HG02852 (cell line): ENCODE results near the gene COL17A1.

ENCODE experiments used
- ATAC-seq: cut with Tn5 transposase; IDR thresholded peaks from one replicate; pipeline ENCODE4 v1.9.1; 2021; ENCODE audit warnings: mild to moderate bottlenecking, moderate library complexity; ENCODE audit not compliant: unreplicated experiment

COL17A1 gene

DNA sequence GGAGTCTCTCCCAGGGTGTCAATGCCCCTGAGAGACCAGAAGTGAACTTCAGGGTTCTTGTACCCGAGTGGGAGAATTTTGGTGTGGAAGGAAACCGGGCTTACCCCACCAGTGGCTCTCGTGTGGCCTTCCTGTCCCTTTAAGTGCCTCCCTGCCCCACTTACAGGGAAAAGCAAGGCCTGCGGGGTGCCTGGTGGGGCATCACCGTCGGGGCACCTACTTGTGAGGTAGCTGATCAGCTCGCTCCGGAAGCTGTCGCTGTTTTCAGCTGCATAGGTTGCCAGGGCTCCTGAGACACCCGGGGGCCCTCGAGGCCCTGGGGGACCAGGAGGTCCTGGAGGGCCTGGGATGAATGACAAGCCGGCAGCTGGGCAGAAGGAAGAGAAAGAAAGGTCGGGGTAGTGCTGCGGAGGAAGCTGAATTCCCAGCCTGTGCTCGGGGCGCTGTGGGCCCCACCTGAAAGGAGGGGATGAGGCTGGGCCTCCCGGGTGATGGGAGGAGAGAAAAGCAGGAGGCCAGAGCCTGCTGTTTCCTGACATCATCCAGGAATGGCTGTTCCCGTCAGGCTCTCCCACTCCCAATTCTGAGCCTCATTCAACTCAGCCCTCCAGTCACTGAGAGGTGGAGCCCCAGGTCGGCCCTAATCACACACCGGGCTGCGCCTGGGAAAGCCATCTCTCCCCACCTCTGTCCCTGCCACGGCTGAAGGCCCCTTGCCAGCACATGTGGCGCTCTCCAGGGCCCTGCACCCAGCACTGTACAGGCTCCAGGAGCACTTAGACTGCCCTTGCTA lies 51.1 kb downstream of the COL17A1 start:
- ATAC-seq: no peak

DNA sequence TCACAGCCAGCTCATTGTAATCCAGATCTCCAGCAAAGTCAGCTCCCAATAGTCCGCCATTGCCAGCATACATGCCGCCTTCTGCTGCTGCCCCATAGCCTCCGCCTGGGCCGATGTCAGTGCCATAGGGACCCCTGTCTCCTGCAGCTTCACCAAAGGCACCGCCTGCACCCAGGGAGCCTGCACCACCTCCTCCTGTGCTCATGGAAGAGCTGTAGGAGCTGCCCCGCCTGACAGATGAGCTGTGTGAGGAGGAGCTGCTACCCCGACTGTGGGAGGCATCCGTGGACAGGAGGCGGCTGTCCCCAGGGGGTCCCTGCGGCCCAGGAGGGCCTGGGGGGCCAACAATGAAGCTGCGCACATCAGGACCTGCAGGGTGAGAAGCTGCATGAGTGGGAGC lies 51.7 kb downstream of the COL17A1 start:
- no peak for ATAC-seq

DNA sequence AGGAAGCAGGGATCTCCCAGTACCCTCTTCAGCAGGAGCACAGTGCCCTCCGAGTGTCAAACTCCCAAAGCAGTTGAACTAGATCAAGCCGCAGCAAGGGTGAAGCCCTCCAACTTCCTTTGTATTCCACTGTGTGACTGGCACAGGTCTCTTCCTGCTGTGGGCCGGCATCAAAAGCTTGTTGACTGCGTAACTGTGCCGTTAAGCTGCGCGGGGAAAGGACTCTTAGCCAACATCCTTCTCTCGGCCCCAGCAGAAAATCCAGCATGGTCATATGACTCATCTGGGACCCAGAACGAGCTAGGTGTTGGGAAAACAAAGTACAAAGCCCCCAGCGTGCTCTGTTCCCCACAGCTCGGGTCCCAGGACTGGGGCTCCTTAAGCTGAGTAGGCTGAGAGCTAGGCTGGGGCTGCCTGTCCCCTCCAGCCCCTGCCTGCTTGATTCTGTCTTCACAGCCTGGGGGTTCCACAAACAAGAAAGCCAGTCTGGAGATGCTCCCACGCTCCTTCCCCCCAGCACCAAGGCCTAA lies 52.2 kb downstream of the COL17A1 start:
- no peak for ATAC-seq

DNA sequence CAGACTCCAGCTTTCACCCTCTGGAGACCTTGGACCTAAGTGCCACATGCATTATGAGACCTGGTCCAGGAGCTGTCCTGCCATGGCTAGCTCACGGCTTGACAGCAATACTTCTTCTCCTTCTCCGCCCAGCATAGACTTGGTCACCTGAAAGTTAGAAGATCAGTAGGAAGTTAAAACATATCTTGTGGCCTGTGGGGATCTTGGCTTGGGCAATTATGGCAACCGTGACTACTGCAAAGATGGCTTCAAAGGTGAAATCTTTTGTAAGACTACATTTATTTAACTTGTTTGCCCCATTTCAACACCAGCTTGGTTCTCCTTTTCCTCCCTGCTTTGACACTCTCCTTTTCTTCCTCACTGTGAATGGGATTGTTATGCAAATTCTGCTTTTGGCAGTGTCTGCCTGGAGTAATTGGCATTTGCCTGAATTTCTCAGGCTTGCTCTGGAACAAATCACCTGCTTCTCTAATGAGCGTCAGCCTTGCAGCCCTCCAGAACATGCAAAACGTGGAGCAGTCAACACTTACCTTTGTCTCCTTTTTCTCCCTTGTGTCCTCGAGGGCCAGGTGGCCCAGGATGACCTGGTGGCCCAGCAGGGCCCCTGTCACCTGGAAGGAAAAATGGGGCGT lies 53.4 kb downstream of the COL17A1 start:
- ATAC-seq: no peak

DNA sequence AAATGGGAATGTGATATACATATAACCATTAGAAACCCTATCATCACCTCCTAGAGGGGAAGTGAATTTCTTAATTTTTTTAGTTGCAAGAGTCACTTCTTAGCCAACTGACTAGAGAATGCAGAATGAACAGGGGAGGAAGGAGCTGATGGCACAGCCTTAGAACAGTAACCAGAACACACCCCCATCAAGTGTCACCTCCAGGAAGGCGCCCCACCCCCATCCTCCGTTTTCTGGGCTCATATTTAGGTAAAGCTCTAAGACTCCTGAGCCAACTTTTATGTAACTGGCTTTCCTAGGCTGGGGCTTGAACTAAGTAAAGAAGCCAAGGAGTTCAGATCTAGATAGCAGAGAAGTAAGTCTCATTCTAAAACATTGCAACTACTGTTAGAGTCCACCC lies 54.0 kb downstream of the COL17A1 start:
- ATAC-seq: no peak

DNA sequence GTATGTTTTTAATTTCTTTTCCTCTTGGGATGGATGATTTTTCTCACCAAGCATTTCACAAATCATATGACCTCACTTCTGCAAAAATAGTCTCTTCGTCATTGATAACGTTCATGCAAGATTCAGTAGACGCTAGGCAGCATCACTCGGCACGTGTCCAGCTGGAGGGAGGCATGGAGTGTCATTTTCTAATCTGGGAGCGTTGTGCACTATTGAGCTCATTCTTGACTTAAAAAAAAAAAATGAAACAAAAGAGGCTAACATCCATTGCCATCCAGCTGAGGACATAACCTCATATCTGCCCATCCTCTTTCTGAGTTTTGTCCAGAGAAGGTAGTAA lies 56.2 kb downstream of the COL17A1 start:
- no peak for ATAC-seq

DNA sequence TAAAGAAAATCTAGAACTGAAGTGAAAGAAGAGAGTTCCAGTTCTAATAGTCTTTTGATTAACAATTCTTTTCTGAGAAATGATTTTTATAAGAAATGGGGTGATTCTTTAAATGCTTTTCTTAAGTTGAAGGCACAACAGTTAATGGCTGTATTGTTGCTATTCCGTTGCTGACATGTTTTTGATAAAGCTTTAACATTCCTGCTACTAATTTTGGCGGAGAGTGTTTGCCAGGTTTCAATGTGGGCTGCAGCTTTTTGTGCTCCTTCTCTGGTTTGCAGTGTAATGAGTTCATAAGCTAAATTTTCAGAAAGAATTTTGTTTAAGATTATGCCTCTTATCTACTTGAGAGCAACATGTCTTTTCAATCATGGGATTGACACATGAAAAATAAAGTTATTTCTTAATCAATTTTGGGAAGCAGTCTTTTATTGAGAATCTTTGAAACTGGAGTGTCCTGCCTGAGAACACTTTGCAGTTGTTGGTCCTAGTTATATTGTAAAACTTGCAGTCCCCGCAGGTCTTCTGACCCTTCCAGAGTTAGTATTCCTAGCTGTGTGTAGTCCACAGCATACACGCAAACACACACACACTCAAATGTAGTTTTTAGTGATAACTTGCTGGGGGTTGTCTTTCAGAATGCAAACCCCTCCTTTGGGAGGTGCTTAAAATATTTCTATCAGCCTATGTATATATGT lies 56.7 kb downstream of the COL17A1 start:
- no peak for ATAC-seq

DNA sequence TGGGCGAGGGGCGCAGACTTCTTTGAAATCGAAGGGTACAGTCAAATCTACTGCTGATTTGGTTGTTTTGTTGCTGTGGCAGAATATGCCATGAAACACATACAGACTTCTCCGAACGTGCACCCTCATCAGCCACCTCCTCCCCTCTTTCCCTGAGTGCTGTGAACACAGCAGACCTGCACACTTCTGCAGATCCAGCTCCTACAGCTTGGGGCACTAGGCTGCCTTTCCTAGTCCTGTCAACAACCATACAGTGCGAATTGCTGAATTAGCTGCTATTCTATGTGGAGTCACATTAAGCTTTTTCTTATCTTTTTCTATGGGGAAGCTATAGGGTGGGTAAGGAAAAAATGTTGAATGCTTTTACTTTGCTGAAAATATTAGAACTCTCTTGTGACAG lies 57.5 kb downstream of the COL17A1 start:
- ATAC-seq: no peak

DNA sequence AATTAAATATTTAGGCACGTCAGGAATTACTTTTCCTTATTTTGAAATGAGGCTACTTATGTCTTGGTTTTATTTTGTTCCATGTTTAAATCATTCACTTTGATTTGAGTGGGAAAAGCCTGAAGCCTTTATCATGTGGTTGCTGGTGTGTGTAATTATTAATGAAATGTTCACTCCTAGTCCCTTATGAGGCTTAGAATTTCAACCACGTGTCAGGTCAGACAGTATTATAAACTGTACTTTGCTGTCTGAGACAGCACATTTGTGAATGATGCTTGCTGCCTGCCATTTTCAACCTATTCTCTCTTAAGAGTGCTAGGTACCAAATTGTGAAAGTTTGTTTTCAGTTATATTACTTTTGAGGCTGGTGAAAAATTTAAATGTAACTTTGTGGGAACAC lies 58.9 kb downstream of the COL17A1 start:
- no peak for ATAC-seq

DNA sequence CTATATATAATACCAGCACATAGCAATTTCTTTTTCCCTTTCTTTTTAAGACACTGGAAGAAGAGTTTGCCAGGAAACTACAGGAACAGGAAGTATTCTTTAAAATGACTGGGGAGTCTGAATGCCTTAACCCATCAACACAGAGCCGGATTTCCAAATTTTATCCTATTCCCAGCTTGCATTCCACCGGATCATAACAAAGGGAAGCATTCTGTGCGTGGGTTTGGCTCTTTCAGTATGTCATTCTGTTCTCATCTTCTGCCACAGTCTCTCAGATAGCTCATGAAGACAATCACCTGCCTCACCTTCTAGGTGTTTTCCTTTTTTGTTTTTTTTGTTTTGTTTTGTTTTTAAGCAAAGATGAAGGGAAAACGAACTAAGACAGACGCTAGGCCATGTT lies 60.2 kb downstream of the COL17A1 start:
- ATAC-seq: no peak

DNA sequence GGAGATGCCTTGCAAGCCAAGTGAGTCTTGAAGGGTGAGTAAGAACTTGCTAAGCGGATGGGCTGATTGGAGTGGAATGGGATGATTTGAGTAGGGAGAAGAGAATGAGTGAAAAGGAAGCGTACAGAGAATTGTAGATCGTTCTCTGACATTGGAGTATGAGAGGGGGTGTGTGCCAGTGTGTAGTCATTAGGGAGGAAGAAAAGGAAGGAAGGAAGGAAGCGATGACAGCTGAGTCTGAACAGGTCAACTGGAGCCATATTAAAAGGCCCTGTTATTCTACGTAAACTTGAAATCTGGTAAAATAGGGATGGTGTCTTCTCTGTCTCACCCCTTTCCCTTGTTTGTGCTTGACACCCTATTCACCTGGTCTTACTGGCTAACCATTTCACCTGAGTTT lies 63.7 kb downstream of the COL17A1 start:
- ATAC-seq: no peak

DNA sequence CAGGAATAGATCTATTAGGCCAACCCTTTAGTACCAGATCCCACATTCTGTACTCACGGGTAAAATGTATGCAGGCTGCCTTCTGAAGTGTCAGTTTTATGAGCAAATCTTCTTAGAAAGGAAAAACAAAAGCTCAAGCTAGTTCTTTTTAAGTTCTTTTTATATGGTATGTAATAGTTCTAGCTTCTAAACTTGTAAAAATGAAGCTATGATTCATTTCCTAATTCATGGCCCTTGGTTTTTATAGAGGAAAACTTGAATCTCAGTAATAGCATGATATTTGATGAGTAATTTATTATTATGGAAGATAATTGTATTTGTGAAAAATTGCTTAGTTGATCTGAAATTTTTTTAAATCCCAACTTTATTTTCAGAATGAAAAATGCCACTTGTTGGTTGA lies 64.4 kb downstream of the COL17A1 start:
- ATAC-seq: no peak

DNA sequence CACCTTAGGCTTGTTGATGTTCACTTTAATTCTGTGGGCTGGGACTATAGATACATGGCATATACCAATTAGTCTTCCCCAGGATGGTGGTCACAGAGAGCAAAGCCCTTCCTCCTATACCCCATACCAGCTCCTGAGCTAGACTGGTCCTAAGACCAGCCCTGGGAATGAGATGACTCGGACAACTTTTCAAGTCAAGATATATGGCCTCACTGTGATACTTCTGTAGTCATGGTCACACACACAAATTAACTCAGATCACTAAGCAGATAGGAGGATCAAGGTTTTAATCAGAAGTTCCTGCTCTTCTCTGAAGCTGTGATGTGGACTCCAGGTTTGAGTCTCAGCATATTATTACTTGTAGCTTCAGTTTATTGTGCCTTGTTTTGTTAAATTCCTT lies 65.7 kb downstream of the COL17A1 start:
- ATAC-seq: no peak

DNA sequence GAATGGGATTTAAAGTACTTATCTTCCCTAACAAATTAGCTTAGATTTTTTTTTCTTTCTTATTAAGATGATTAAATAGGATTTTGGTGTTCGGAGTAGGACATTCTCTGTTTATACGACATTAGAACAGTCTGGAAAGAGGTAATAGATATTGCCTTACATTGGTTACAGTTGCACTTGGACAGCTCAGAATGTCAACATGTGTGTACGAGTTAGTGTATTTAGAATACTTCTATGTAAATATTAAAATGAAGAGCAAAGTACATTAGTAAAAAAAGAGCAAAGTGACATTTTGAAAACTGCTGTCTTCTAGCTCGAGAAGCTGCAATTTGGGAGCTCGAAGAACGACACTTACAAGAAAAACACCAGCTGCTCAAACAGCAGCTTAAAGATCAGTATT lies 67.2 kb downstream of the COL17A1 start:
- no peak for ATAC-seq

DNA sequence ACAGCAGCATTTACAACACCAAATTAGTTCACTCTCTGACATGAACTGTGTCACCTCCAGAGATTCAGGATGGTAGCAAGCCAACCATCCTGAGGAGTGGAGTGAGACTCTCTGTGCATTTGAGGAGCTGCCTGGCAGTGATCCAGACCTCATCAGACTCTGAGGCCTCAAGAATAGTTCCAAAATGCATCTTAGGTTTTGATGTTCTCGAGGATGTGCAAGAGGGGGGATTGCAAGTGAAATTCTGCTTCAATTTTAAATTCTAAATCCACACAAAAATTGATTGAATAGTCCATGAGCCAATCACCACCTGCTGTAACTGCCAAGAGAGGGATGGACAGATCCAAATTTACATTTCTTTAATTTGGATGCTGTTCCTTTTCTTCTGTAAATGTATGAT lies 69.0 kb downstream of the COL17A1 start:
- ATAC-seq: no peak

DNA sequence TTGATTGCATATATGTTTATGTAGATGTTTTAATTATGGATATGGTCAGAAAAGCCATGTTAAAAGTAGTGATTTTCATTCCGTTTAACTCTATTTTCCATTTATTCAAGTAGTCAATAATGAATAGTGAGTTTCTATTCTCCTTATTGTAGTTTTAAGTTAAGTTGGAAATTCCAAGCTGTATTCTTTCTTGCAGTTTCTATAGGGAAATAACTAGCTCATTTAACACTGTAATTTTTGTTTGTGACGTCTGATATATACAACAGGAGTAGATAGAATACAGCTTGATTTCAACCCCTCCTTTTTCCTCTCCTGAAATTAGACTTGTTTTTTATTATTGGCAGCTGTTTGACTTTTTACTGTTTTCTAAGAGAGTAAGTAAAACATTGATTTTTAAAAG lies 71.5 kb downstream of the COL17A1 start:
- no peak for ATAC-seq

DNA sequence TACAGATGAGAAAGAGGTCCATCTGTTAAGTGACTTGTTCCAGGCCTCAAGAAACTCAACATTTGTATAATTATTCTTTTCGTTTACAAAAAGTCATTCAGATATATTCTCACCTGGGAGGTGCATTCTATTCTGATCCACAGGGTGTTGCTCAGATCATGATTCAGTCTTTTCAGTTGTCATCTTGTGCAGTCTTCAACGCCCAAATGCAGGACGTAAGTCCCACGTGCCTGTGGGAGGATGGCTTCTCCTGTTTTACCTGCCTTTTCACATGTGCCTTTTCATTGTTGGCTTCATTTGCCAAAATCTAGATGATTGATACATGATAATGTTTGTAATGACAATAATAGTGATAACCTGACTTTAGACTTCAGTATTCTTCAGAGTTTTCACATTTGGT lies 72.2 kb downstream of the COL17A1 start:
- ATAC-seq: no peak

DNA sequence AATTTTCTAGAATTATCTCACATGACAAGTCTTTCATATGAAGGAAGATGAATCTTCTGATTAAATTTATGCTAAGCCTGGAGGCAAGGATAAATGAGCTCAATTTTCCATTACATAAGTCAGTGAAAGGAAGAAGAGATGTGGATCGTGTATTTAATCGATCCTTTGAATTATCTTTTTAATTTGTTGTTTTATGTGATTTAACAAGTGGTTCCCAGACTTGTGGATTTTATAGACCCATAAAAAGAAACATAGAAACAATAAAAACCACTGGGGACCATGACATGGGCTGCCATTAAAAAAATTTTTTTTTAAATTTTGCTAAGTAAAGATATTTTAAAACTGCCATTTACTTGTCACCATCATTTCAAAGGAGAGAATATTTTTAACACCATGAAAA lies 73.8 kb downstream of the COL17A1 start:
- no peak for ATAC-seq

DNA sequence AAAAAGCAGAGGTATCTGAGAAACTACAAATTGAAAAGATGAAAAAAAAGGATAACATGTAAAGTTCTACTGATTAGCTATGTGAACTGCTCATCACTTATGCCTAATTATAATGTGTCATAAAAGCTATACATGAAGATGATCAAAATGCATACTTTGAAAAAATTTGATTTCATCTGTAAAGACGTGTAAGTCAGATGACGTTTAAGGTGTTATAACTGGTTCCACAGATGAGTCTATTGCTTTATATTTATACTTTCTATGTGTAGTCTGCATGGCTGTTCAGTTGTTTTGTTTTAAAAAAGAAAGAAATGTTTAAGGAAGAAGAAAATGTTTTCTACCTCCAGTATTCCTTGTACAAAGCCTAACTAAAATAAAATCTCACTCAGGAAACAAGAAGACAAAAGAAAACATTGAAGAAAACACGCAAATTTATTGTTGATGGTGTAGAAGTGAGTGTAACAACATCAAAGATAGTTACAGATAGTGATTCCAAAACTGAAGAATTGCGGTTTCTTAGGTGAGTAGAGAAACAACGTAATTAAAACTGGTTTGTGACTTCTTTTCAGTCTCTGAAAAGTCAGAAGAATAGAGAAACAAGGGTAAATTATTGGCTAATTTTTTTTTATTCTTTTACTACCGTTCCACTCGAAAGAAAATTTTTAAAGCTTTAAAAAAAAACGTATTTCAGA lies 80.4 kb downstream of the COL17A1 start:
- ATAC-seq: no peak

DNA sequence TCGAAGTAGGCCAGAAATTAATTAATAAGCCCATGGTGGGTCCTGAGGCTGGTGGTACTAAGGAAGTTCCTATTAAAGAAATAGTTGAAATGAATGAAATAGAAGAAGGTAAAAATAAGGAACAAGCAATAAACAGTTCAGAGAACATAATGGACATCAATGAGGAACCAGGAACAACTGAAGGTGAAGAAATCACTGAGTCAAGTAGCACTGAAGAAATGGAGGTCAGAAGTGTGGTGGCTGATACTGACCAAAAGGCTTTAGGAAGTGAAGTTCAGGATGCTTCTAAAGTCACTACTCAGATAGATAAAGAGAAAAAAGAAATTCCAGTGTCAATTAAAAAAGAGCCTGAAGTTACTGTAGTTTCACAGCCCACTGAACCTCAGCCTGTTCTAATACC lies 82.8 kb downstream of the COL17A1 start:
- no peak for ATAC-seq

DNA sequence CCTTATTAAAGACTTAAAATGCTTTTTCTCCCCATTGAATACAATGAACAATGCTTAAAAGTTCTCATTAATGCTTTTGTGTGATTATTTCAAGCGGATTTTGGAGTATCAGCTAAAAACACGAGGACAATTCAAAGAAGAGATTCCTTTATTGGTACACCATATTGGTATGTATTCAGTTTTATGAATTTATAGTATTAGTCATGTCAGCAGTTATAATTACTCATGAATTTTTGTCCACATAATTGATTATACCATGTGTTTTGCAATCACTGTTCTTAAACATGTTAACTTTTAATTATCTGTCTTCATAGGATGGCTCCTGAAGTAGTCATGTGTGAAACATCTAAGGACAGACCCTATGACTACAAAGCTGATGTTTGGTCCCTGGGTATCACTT lies 86.9 kb downstream of the COL17A1 start:
- ATAC-seq: no peak

DNA sequence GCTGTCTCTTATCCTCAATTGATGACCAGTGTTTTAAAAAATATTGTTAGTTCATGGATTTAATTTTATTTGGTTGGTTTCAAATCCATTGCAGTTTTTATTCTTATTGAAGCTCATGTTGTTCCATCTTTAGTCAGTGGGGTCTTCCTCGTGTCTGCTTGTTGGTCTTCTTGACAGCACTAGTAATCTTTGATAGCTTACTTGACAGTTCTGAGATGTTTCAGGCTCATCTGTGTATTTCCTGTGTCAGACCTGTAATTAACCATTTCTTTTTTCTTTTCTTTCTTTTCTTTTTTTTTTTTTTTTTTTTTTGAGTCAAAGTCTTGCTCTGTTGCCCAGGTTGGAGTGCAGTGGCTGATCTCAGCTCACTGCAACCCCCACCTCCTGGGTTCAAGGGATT lies 90.5 kb downstream of the COL17A1 start:
- ATAC-seq: no peak
